Progenitor cell of endocrine pancreas (in vitro differentiated cells): ENCODE measurements around the gene SNX9. TPM values are rescaled to one million over a fixed set of nuclear protein-coding genes. Genes with fewer than 3 reads are reported as not detected.
"Not testable (repeated sequence)": the region's sequence is repeated elsewhere in the genome, so short reads cannot be mapped to it uniquely, and the experiment has no call there.

Experiments
- DNase-seq: peaks from one replicate; pipeline ENCODE4 v3.0.0; 2021; ENCODE audit warnings: low spot score; ENCODE audit not compliant: unreplicated experiment
- H3K27ac Mint-ChIP-seq: 2 replicates; pipeline ENCODE4 v1.8.0; 2021; ENCODE audit warnings: mild to moderate bottlenecking, moderate library complexity, mixed read lengths
- H3K27me3 Mint-ChIP-seq: 2 replicates; pipeline ENCODE4 v1.8.0; 2021; ENCODE audit warnings: mixed read lengths
- H3K36me3 Mint-ChIP-seq: 2 replicates; pipeline ENCODE4 v1.8.0; 2022; ENCODE audit warnings: mixed read lengths; ENCODE audit not compliant: insufficient read depth
- H3K4me1 Mint-ChIP-seq: 2 replicates; pipeline ENCODE4 v1.8.0; 2021; ENCODE audit warnings: low read depth, mixed read lengths
- H3K4me3 Mint-ChIP-seq: 2 replicates; pipeline ENCODE4 v1.8.0; 2021; ENCODE audit warnings: low read depth, mild to moderate bottlenecking, moderate library complexity, mixed read lengths
- H3K9me3 Mint-ChIP-seq: 2 replicates; pipeline ENCODE4 v1.8.0; 2021; ENCODE audit warnings: low read depth, mixed read lengths
- CTCF ChIP-seq: fragments of 200-600 bp; sonication (generic); IDR thresholded peaks from one replicate; pipeline ENCODE4 v1.5.0; 2021; ENCODE audit warnings: antibody characterized with exemption, mild to moderate bottlenecking; ENCODE audit not compliant: unreplicated experiment
- total RNA-seq: library from RNA; stranded (reverse); gene quantifications from 2 replicates; pipeline ENCODE4 v1.2.1, GENCODE V29; 2021

Gene SNX9
- total RNA-seq, 1 donor from 2014 or later = 29.3 TPM

- no peak for DNase-seq
- no peak overlapping the region for H3K4me3 Mint-ChIP-seq
- H3K4me1 Mint-ChIP-seq = peaks cover 35% of the 10 kb centered on the region
- H3K36me3 Mint-ChIP-seq = no peaks in the 10 kb centered on the region
- no peaks in the 10 kb centered on the region for H3K27me3 Mint-ChIP-seq
- peak overlapping the region; percentile 6 for H3K27ac Mint-ChIP-seq
- H3K9me3 Mint-ChIP-seq = peaks cover under 1% of the 10 kb centered on the region
- no peak for TF ChIP-seq CTCF
Measured at GRCh38 chr6:157841211-157841840, 18.3 kb downstream of the SNX9 start.

DNA sequence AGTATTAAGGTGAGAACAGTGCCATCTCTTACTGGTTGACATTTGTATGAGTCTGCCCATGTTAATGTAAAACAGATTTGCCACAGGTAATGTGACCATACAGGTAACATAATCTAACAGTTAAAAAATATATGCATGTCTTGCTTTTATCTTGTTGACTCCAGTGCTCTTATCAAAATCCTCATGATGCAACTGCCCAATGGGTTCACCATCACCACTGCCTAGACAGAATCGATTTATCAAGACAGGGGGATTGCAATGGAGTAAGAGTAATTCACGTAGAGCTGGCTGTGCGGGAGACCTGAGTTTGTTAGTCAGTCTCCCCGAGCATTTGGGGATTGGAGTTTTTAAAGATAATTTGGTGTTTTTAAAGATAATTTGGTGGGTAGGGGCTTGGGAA is 19.2 kb downstream of the SNX9 start:
- H3K27me3 Mint-ChIP-seq = no peaks in the 10 kb centered on the region
- no peaks in the 10 kb centered on the region for H3K36me3 Mint-ChIP-seq
- no peaks in the 10 kb centered on the region for H3K9me3 Mint-ChIP-seq
- no peak for TF ChIP-seq CTCF
- H3K4me1 Mint-ChIP-seq = peaks cover 35% of the 10 kb centered on the region
- H3K27ac Mint-ChIP-seq = peak overlapping the region; percentile 50
- H3K4me3 Mint-ChIP-seq = no peak overlapping the region
- no peak for DNase-seq

DNA sequence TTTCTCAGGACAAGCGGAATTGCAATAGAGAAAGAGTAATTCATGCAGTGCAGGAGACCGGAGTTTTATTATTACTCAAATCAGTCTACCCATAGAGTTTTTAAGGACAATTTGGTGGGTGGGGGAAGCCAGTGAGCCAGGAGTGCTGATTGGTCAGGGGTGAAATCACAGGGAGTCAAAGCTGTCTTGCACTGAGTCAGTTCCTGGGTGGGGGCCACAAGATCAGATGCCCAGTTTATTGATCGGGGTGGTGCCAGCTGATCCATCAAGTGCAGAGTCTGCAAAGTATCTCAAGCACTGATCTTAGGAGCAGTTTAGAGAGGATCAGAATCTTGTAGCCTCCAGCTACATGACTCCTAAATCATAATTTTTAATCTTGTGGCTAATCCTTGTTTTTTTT is 21.1 kb downstream of the SNX9 start:
- H3K4me3 Mint-ChIP-seq, H3K27ac Mint-ChIP-seq, DNase-seq, H3K36me3 Mint-ChIP-seq, H3K27me3 Mint-ChIP-seq, H3K9me3 Mint-ChIP-seq: not testable (repeated sequence)
- peaks cover 39% of the 10 kb centered on the region for H3K4me1 Mint-ChIP-seq

DNA sequence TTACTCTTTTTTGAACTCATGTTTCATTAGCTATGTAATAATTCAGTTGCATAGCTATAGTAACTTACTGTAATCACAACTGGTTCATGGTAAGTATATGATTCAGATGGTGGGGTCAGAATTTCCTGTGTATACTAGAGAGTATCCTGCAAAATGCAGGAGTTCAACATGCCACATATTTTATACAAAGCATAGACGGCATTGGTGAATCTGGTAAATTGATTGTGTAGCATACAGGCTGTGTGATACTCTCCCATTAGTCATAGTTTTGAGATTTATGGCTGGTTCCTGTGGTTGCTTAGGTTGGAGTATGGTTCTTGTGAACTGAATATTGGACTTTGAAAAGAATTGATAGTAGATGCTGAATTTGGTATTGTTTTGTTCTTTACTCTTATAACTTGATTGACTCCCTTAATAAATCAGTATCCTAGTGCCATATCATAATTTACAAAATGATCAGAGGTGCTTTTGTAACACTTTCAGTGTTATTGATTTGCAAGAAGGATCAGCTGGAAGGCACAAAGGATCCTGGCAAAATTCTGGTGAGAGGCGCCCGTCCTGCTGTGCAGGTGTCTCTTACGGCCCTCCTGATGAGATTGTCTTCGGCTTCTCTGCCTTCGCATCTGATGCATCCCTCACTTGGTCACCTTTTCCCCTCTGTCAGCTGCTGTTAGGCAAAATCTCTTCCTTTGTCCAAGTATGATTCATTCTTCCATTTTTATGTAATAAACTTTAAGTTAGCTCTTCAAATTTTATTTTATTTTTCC is 22.6 kb downstream of the SNX9 start:
- no peak overlapping the region for H3K4me3 Mint-ChIP-seq
- H3K4me1 Mint-ChIP-seq = peaks cover 43% of the 10 kb centered on the region
- peaks cover 1% of the 10 kb centered on the region for H3K36me3 Mint-ChIP-seq
- no peaks in the 10 kb centered on the region for H3K27me3 Mint-ChIP-seq
- no peak overlapping the region for H3K27ac Mint-ChIP-seq
- DNase-seq = no peak
- TF ChIP-seq CTCF = no peak
- no peaks in the 10 kb centered on the region for H3K9me3 Mint-ChIP-seq

GRCh38 chr6:157847846-157848245 is 24.8 kb downstream of the SNX9 start:
- Mint-ChIP-seq H3K27ac (no peak overlapping the region), H3K9me3 (peaks cover 5% of the 10 kb centered on the region), H3K4me1 (peaks cover 27% of the 10 kb centered on the region), H3K4me3 (no peak overlapping the region), H3K27me3 (no peaks in the 10 kb centered on the region), H3K36me3 (peaks cover 7% of the 10 kb centered on the region)
- no peak for TF ChIP-seq CTCF
- DNase-seq = no peak

DNA sequence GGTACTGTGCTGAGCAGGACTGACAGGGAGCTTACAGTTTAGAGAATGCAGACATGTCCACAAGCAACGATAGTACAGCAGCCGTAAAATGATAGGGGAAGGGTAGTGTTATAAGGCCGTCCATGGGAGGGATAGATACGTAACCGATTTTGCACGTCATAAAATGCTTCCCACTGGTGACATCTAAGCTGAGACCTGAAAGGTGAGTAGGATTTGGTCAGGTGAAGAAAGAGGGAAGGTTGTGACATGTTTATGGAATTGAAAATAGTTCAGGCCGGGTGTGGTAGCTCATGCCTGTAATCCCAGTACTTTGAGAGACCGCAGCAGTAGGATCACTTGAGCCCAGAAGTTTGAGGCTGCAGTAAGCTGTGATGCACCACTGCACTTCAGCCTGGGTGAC is 25.6 kb downstream of the SNX9 start:
- Mint-ChIP-seq H3K27ac (no peak overlapping the region), H3K36me3 (peaks cover 13% of the 10 kb centered on the region), H3K4me1 (peaks cover 23% of the 10 kb centered on the region), H3K4me3 (no peak overlapping the region), H3K27me3 (no peaks in the 10 kb centered on the region), H3K9me3 (peaks cover 12% of the 10 kb centered on the region)
- no peak for TF ChIP-seq CTCF
- DNase-seq = no peak
